ENCODE measurements around the gene PLXNB3. TPM values are rescaled to one million over a fixed set of nuclear protein-coding genes. Genes with fewer than 3 reads are reported as not detected.

The PLXNB3 gene
- total and polyA plus RNA-seq, 4 donors: 0.11 to 0.69 (median 0.46) TPM

- WGBS: 93% methylated on average over 15 of the region's 15 CpGs
- Histone ChIP-seq H3K9ac (ENCODE audit: low read depth in 1 of 2, low read length in 2 of 2) (no peak overlapping the region), H3K4me1 (ENCODE audit: control insufficient read depth in 4 of 4, insufficient read depth in 4 of 4, low read length in 3 of 4) (peaks cover 7 to 22% (median 15%) of the 10 kb centered on the region in 4 donors), H3K27me3 (ENCODE audit: control insufficient read depth in 4 of 4, insufficient read depth in 4 of 4, low read length in 3 of 4) (no peaks in the 10 kb centered on the region), H3K27ac (ENCODE audit: low read depth in 1 of 2, low read length in 2 of 2) (no peak overlapping the region), H3K9me3 (ENCODE audit: control insufficient read depth in 4 of 4, low read length in 3 of 4) (peaks cover 0 to 3% (median 2%) of the 10 kb centered on the region in 4 donors), H3K4me3 (ENCODE audit: low read depth in 1 of 3, low read length in 3 of 3) (no peak overlapping the region), H3K36me3 (ENCODE audit: control insufficient read depth in 4 of 4, insufficient read depth in 3 of 4, low read depth in 1 of 4, low read length in 3 of 4) (peaks cover 0 to 16% (median 4%) of the 10 kb centered on the region in 4 donors)
- no peak for DNase-seq (ENCODE audit: low spot score)
- TF ChIP-seq RXRA (IDR thresholded peaks at IDR 0.05): no peak
- no peak for TF ChIP-seq FOXA1 (IDR thresholded peaks at IDR 0.05)
- no peak for TF ChIP-seq REST (IDR thresholded peaks at IDR 0.05)
- TF ChIP-seq GABPA (IDR thresholded peaks at IDR 0.05 in 1 of 2, conservative IDR thresholded peaks at IDR 0.05 in 1 of 2): no peak
- no peak for TF ChIP-seq YY1 (IDR thresholded peaks at IDR 0.05)
- no peak for TF ChIP-seq CTCF (IDR thresholded peaks at IDR 0.05; ENCODE audit: low read depth, low read length, missing input control)
- TF ChIP-seq TAF1 (conservative IDR thresholded peaks at IDR 0.05): no peak
- TF ChIP-seq HNF4G (IDR thresholded peaks at IDR 0.05): no peak
Measured at GRCh38 chrX:153797415-153798015, 33.5 kb downstream of the PLXNB3 start.

GRCh38 chrX:153799326-153799725, 35.3 kb downstream of the PLXNB3 start:
- Histone ChIP-seq H3K27ac (ENCODE audit: low read depth in 1 of 2, low read length in 2 of 2) (no peak overlapping the region), H3K4me3 (ENCODE audit: low read depth in 1 of 3, low read length in 3 of 3) (no peak overlapping the region), H3K36me3 (ENCODE audit: control insufficient read depth in 4 of 4, insufficient read depth in 3 of 4, low read depth in 1 of 4, low read length in 3 of 4) (peaks cover 0 to 16% (median 4%) of the 10 kb centered on the region in 4 donors), H3K4me1 (ENCODE audit: control insufficient read depth in 4 of 4, insufficient read depth in 4 of 4, low read length in 3 of 4) (peaks cover 0 to 13% (median 9%) of the 10 kb centered on the region in 4 donors), H3K9me3 (ENCODE audit: control insufficient read depth in 4 of 4, low read length in 3 of 4) (peaks cover 0 to 3% (median 2%) of the 10 kb centered on the region in 4 donors), H3K9ac (ENCODE audit: low read depth in 1 of 2, low read length in 2 of 2) (no peak overlapping the region), H3K27me3 (ENCODE audit: control insufficient read depth in 4 of 4, insufficient read depth in 4 of 4, low read length in 3 of 4) (no peaks in the 10 kb centered on the region)
- DNase-seq (ENCODE audit: low spot score): no peak
- TF ChIP-seq ZBTB33 (IDR thresholded peaks at IDR 0.05) (no peak), RXRA (IDR thresholded peaks at IDR 0.05) (no peak), SP1 (IDR thresholded peaks at IDR 0.05) (no peak), FOXA1 (IDR thresholded peaks at IDR 0.05) (no peak), EGR1 (IDR thresholded peaks at IDR 0.05; ENCODE audit: low read depth in 2 of 2) (no peak), MAX (IDR thresholded peaks at IDR 0.05) (no peak), CTCF (IDR thresholded peaks at IDR 0.05; ENCODE audit: low read depth, low read length, missing input control) (no peak), ATF3 (IDR thresholded peaks at IDR 0.05) (no peak), YY1 (IDR thresholded peaks at IDR 0.05) (no peak), HNF4G (IDR thresholded peaks at IDR 0.05) (no peak), JUND (IDR thresholded peaks at IDR 0.05) (no peak)
- WGBS: 88% methylated on average over 5 of the region's 5 CpGs
